BJ (cell line): ENCODE results near the gene SCT. TPM values are rescaled to one million over a fixed set of nuclear protein-coding genes. Genes with fewer than 3 reads are reported as not detected.

Source experiments
- CTCF ChIA-PET: fragments of 350-600 bp; formaldehyde crosslinking; extraction: SDS; loops from one replicate; lab custom pipeline; 2021; ENCODE audit warnings: antibody characterized with exemption, inconsistent platforms; lab: Yijun Ruan, JAX
- POLR2A ChIA-PET: fragments of 300-600 bp; sonication (Branson Sonifier 250); formaldehyde crosslinking; extraction: SDS; loops from one replicate; lab custom pipeline; 2021; ENCODE audit warnings: antibody characterized with exemption; lab: Charles Lee
- DNase-seq: peaks from one replicate; pipeline ENCODE4 v3.0.0-alpha.2; 2011; ENCODE audit warnings: low read depth
- H3K27me3 ChIP-seq: 2 replicates; pipeline ENCODE4 v1.6.0; 2011; ENCODE audit warnings: low read length; ENCODE audit not compliant: control insufficient read depth, insufficient read depth
- H3K36me3 ChIP-seq: 2 replicates; pipeline ENCODE4 v1.5.1; 2011; ENCODE audit warnings: low read length; ENCODE audit not compliant: control insufficient read depth, insufficient read depth
- H3K4me3 ChIP-seq: 2 replicates; pipeline ENCODE4 v1.5.1; 2011; ENCODE audit warnings: low read depth, mild to moderate bottlenecking, control low read depth, low read length
- polyA plus RNA-seq: library from polyadenylated mRNA; depleted of rRNA; stranded (reverse); fragments of >200 nt; gene quantifications from 2 replicates; pipeline ENCODE4 v1.2.3, GENCODE V29; 2011
- TF ChIP-seq, protein P1 (sequence below): IDR thresholded peaks from 2 replicates; pipeline ENCODE4 v1.5.1; 2011; ENCODE audit warnings: low read depth, mild to moderate bottlenecking, control low read depth, inconsistent platforms, low read length, moderate library complexity; ENCODE audit not compliant: insufficient read depth

SCT gene
- polyA plus RNA-seq, 1 experiment = not detected

DNA sequence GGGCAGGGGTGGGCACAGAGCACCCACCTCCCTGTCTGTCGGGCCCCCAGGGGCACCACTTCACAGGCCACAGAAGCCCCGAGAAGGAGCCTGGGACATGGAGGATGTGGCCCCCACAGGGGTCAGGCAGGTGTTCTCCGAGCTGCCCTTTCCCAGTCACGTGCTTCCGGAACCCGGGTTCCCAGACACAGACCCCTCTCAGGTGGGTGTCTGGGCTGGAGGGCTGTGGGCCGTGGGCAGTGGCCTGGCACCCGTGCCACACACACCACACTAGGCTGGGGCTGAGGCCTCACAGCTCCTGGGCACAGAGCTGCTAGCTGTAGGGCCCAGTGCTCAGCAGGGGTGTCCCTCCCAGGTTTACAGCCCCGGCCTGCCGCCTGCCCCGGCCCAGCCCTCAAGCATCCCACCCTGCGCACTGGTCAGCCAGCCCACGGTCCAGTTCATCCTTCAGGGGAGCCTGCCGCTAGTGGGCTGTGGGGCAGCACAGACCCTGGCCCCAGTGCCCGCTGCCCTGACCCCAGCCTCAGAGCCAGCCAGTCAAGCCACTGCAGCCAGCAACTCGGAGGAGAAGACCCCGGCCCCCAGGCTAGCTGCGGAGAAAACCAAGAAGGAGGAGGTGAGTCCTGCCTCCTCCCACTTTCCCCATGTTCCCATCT lies 16.7 kb downstream of the SCT start:
- no peak for DNase-seq
- Histone ChIP-seq H3K4me3 (no peak overlapping the region), H3K36me3 (peaks cover 56% of the 10 kb centered on the region), H3K27me3 (no peaks in the 10 kb centered on the region)
- TF ChIP-seq, protein P1, sequence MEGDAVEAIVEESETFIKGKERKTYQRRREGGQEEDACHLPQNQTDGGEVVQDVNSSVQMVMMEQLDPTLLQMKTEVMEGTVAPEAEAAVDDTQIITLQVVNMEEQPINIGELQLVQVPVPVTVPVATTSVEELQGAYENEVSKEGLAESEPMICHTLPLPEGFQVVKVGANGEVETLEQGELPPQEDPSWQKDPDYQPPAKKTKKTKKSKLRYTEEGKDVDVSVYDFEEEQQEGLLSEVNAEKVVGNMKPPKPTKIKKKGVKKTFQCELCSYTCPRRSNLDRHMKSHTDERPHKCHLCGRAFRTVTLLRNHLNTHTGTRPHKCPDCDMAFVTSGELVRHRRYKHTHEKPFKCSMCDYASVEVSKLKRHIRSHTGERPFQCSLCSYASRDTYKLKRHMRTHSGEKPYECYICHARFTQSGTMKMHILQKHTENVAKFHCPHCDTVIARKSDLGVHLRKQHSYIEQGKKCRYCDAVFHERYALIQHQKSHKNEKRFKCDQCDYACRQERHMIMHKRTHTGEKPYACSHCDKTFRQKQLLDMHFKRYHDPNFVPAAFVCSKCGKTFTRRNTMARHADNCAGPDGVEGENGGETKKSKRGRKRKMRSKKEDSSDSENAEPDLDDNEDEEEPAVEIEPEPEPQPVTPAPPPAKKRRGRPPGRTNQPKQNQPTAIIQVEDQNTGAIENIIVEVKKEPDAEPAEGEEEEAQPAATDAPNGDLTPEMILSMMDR = no peak
- ChIA-PET POLR2A (no interaction called here), CTCF (interaction anchor here (0.7 kb wide), 1 partner anchor 178 kb away, joined by 3 read pairs; no protein-coding TSS in a partner anchor)

DNA sequence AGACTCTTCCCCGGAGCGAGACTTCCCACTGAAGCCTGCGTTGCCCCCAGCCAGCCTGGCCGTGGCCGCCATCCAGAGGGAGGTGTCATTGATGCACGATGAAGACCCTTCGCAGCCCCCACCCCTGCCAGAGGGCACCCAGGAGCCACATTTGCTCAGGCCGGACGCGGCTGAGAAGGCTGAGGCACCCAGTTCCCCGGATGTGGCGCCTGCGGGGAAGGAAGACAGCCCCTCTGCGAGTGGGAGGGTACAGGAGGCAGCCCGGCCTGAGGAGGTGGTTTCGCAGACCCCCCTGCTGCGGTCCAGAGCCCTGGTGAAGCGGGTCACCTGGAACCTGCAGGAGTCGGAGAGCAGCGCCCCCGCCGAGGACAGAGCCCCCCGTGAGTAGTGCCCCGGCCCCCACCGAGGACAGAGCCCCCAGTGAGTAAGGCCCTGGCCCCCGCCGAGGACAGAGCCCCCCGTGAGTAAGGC lies 17.6 kb downstream of the SCT start:
- no peak overlapping the region for H3K4me3 ChIP-seq
- no peaks in the 10 kb centered on the region for H3K27me3 ChIP-seq
- peaks cover 62% of the 10 kb centered on the region for H3K36me3 ChIP-seq
- no peak for DNase-seq
- TF ChIP-seq, protein P1 = no peak
- POLR2A ChIA-PET = no interaction called here
- CTCF ChIA-PET = no interaction called here

DNA sequence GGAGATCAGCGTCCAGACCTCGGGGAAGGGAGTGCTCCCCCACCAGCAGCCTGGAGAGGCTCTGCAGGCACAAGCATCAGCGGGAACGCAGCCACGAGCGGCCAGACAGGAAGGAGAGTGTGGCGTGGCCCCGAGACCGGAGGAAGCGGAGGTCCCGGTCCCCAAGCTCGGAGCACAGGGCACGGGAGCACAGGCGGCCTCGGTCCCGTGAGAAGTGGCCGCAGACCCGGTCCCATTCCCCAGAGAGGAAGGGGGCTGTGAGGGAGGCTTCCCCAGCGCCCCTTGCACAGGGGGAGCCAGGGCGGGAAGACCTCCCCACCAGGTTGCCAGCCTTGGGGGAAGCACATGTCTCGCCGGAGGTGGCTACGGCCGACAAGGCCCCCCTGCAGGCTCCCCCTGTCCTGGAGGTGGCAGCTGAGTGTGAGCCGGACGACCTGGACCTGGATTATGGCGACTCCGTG lies 18.2 kb downstream of the SCT start:
- H3K36me3 ChIP-seq = peaks cover 61% of the 10 kb centered on the region
- no peaks in the 10 kb centered on the region for H3K27me3 ChIP-seq
- TF ChIP-seq, protein P1 = no peak
- H3K4me3 ChIP-seq = no peak overlapping the region
- DNase-seq = no peak
- CTCF ChIA-PET = no interaction called here
- POLR2A ChIA-PET = no interaction called here

- POLR2A ChIA-PET = no interaction called here
These were observed 18.9 kb downstream of the SCT start for GRCh38 chr11:607971-608659.

More at GRCh38 chr11:607971-608659, 18.9 kb downstream of the SCT start:
- DNase-seq = no peak
- H3K27me3 ChIP-seq = no peaks in the 10 kb centered on the region
- CTCF ChIA-PET = no interaction called here
- H3K4me3 ChIP-seq = no peak overlapping the region
- TF ChIP-seq, protein P1 = no peak
- H3K36me3 ChIP-seq = peaks cover 61% of the 10 kb centered on the region
